ENCODE results near the gene ATP6V1G2.

GRCh38 chr6:31574106-31575061 lies 28.0 kb upstream of the ATP6V1G2 start:
- no peak for TF ChIP-seq CTCF (IDR thresholded peaks at IDR 0.05; ENCODE audit: low read depth, low read length, poor library complexity, severe bottlenecking)
- no peak for TF ChIP-seq EZH2phosphoT487 (IDR thresholded peaks at IDR 0.05; ENCODE audit: borderline replicate concordance, low read length)
